HEK293 (cell line): Measurements from ENCODE around the gene CHAC1.

Source experiments
- CTCF ChIP-seq: fragments of 450-650 bp; formaldehyde crosslinking; IDR thresholded peaks from 2 replicates; pipeline ENCODE4 v1.5.1; 2016; ENCODE audit warnings: missing biosample characterization, missing genetic modification characterization
- IKZF3 ChIP-seq: fragments of 450-650 bp; IDR thresholded peaks from 2 replicates; pipeline ENCODE4 v1.5.0; 2018; ENCODE audit warnings: missing biosample characterization, mild to moderate bottlenecking, missing genetic modification characterization, moderate library complexity
- ZBTB11 ChIP-seq: fragments of 450-650 bp; formaldehyde crosslinking; conservative IDR thresholded peaks from 2 replicates; pipeline ENCODE4 v1.5.1; 2016; ENCODE audit warnings: low read depth, missing biosample characterization, missing genetic modification characterization
- ZSCAN18 ChIP-seq: fragments of 450-650 bp; formaldehyde crosslinking; IDR thresholded peaks from 2 replicates; pipeline ENCODE4 v1.5.1; 2016; ENCODE audit warnings: missing biosample characterization, missing genetic modification characterization

- TF ChIP-seq ZSCAN18 (tag by site-specific recombination) (no peak), IKZF3 (tag by site-specific recombination) (no peak), ZBTB11 (tag by site-specific recombination) (no peak), CTCF (tag by site-specific recombination) (no peak)
These were observed 9.9 kb downstream of the CHAC1 start for GRCh38 chr15:40963201-40963600.
